Neural cell (in vitro differentiated cells): Measurements from ENCODE around the gene TIGD3.

Source experiments
- CTCF ChIP-seq: fragments of 450-650 bp; IDR thresholded peaks from 2 replicates; pipeline ENCODE4 v1.5.1; 2014; ENCODE audit warnings: antibody characterized with exemption, mild to moderate bottlenecking, moderate library complexity; ENCODE audit not compliant: poor library complexity, severe bottlenecking
- EP300 ChIP-seq: fragments of 450-650 bp; conservative IDR thresholded peaks from 2 replicates; pipeline ENCODE4 v1.6.1; 2014; ENCODE audit warnings: antibody characterized with exemption, mild to moderate bottlenecking, moderate library complexity; ENCODE audit not compliant: poor library complexity, severe bottlenecking
- EZH2 ChIP-seq: fragments of 200-600, 300-800 bp; shearing (Covaris generic), sonication (generic); IDR thresholded peaks from 2 replicates; pipeline ENCODE4 v1.6.1; 2014; ENCODE audit warnings: antibody characterized with exemption, low read length, borderline replicate concordance, mild to moderate bottlenecking; ENCODE audit not compliant: insufficient read depth, poor library complexity, severe bottlenecking
- MXI1 ChIP-seq: fragments of 450-650 bp; conservative IDR thresholded peaks from 2 replicates; pipeline ENCODE4 v1.6.1; 2014; ENCODE audit warnings: antibody characterized with exemption, mild to moderate bottlenecking; ENCODE audit not compliant: poor library complexity, severe bottlenecking
- RAD21 ChIP-seq: fragments of 450-650 bp; conservative IDR thresholded peaks from 2 replicates; pipeline ENCODE4 v1.6.1; 2014; ENCODE audit warnings: antibody characterized with exemption, mild to moderate bottlenecking, moderate library complexity

DNA sequence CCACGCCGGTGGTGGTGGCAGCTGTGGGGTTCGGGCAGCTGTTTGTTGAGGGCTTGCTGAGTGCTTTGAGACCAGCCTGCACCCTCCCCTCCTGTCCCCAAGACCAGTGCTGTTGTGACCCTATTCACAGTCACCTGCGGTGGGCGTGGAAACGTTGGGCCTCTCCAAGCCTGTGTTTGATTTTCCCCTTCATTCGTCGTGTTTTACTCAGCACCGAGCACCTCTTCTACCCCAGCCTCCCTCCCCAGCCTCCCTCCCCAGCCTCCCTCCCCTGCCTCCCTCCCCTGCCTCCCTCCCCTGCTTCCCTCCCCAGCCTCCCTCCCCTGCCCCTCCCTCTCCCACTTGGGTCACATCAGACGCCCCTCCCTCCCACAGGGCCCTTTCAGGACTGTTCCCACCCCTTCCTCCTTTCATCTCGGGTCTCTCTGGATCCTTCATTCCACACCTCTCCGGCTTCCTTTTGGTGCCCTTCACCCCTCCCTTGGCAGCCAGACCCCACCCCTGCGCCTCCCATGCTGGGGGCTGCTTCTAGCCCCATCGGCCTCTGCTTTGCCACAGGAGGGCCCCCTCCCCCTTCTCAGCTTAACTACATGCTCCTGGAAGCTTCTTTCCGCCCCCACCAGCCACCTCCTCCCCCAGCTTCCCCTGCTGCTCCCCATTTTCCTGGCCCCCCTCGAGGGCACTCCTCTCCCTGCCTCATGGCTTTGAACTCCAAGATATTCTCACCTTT is 46.7 kb downstream of the TIGD3 start:
- TF ChIP-seq EZH2, result no peak
- no peak for TF ChIP-seq RAD21
- TF ChIP-seq CTCF, result no peak
- TF ChIP-seq MXI1, result no peak
- no peak for TF ChIP-seq EP300
